KMS-11 (cell line): ENCODE measurements around the gene ERC2.

ENCODE experiments used
- H2AFZ ChIP-seq: fragments of 200-600 bp; sonication (generic); 2 replicates; pipeline ENCODE4 v1.6.1; 2016; ENCODE audit warnings: antibody characterized with exemption, mixed run types, low read depth
- H3K27ac ChIP-seq: fragments of 200-600 bp; sonication (generic); 2 replicates; pipeline ENCODE4 v1.6.1; 2016; ENCODE audit warnings: mild to moderate bottlenecking, mixed run types
- H3K27me3 ChIP-seq: fragments of 200-600 bp; sonication (generic); 2 replicates; pipeline ENCODE4 v1.6.1; 2017; ENCODE audit warnings: mild to moderate bottlenecking, low read depth, mixed run types, moderate library complexity; ENCODE audit not compliant: insufficient read depth
- H3K36me3 ChIP-seq: fragments of 200-600 bp; sonication (generic); 2 replicates; pipeline ENCODE4 v1.6.1; 2017; ENCODE audit warnings: mild to moderate bottlenecking, mixed run types; ENCODE audit not compliant: insufficient read depth
- H3K4me1 ChIP-seq: fragments of 200-600 bp; sonication (generic); 2 replicates; pipeline ENCODE4 v1.6.1; 2016; ENCODE audit warnings: mild to moderate bottlenecking, low read depth, mixed run types; ENCODE audit not compliant: poor library complexity, severe bottlenecking
- H3K4me2 ChIP-seq: fragments of 200-600 bp; sonication (generic); 2 replicates; pipeline ENCODE4 v1.7.0; 2016; ENCODE audit warnings: mild to moderate bottlenecking, mixed run types
- H3K4me3 ChIP-seq: fragments of 200-600 bp; sonication (generic); IDR thresholded peaks from 2 replicates; pipeline ENCODE4 v1.6.1; 2017; ENCODE audit warnings: low read depth, low read length, mixed read lengths; ENCODE audit not compliant: insufficient read depth
- H3K79me2 ChIP-seq: fragments of 200-600 bp; sonication (generic); 2 replicates; pipeline ENCODE4 v1.6.1; 2016; ENCODE audit warnings: low read depth, mixed run types; ENCODE audit not compliant: insufficient read depth
- H3K9ac ChIP-seq: fragments of 200-600 bp; sonication (generic); 2 replicates; pipeline ENCODE4 v1.6.1; 2016; ENCODE audit warnings: mild to moderate bottlenecking, mixed run types
- H4K20me1 ChIP-seq: fragments of 200-600 bp; sonication (generic); 2 replicates; pipeline ENCODE4 v1.6.1; 2016; ENCODE audit warnings: mild to moderate bottlenecking, mixed run types; ENCODE audit not compliant: insufficient read depth
- CTCF ChIP-seq: fragments of 200-600 bp; sonication (generic); conservative IDR thresholded peaks from 2 replicates; pipeline ENCODE4 v1.6.1; 2017; ENCODE audit warnings: low read depth, mild to moderate bottlenecking, antibody characterized with exemption, low read length, moderate library complexity, mixed read lengths

ERC2 gene

GRCh38 chr3:55633333-55633732 is 834.9 kb downstream of the ERC2 start:
- Histone ChIP-seq H3K4me2 (no peak overlapping the region), H3K4me3 (no peak overlapping the region), H3K36me3 (no peaks in the 10 kb centered on the region), H3K27ac (no peak overlapping the region), H3K9ac (no peak overlapping the region), H3K79me2 (no peaks in the 10 kb centered on the region), H3K4me1 (peaks cover 4% of the 10 kb centered on the region), H3K27me3 (no peaks in the 10 kb centered on the region), H2AFZ (no peak overlapping the region), H4K20me1 (no peaks in the 10 kb centered on the region)
- TF ChIP-seq CTCF: no peak

GRCh38 chr3:55631766-55632331 is 836.4 kb downstream of the ERC2 start:
- Histone ChIP-seq H3K9ac (no peak overlapping the region), H3K27me3 (no peaks in the 10 kb centered on the region), H3K27ac (no peak overlapping the region), H3K4me1 (peaks cover 4% of the 10 kb centered on the region), H3K4me3 (no peak overlapping the region), H4K20me1 (no peaks in the 10 kb centered on the region), H3K36me3 (no peaks in the 10 kb centered on the region), H3K79me2 (no peaks in the 10 kb centered on the region), H3K4me2 (no peak overlapping the region), H2AFZ (no peak overlapping the region)
- no peak for TF ChIP-seq CTCF

- Histone ChIP-seq H3K27me3 (no peaks in the 10 kb centered on the region), H2AFZ (no peak overlapping the region), H3K27ac (no peak overlapping the region), H3K4me1 (peaks cover 4% of the 10 kb centered on the region), H3K79me2 (no peaks in the 10 kb centered on the region), H3K4me3 (no peak overlapping the region), H3K9ac (no peak overlapping the region), H3K36me3 (no peaks in the 10 kb centered on the region), H4K20me1 (no peaks in the 10 kb centered on the region), H3K4me2 (no peak overlapping the region)
- TF ChIP-seq CTCF: no peak
Measured at GRCh38 chr3:55630921-55631299, 837.4 kb downstream of the ERC2 start.

GRCh38 chr3:55630280-55630920 is 837.9 kb downstream of the ERC2 start:
- H3K4me3 ChIP-seq: no peak overlapping the region
- no peak for TF ChIP-seq CTCF
- no peaks in the 10 kb centered on the region for H3K79me2 ChIP-seq
- H3K27me3 ChIP-seq: no peaks in the 10 kb centered on the region
- H4K20me1 ChIP-seq: no peaks in the 10 kb centered on the region
- peaks cover 4% of the 10 kb centered on the region for H3K4me1 ChIP-seq
- H2AFZ ChIP-seq: no peak overlapping the region
- no peak overlapping the region for H3K4me2 ChIP-seq
- H3K36me3 ChIP-seq: no peaks in the 10 kb centered on the region
- no peak overlapping the region for H3K27ac ChIP-seq
- no peak overlapping the region for H3K9ac ChIP-seq
